Dendritic cell treated with granulocyte-macrophage colony-stimulating factor and Interleukin-4, amounts not matched to agents 40 ng/mL and 50 ng/mL, for 4 days (primary cell): ENCODE measurements around the gene NCOA7.

ENCODE experiments used
- H3K27ac Mint-ChIP-seq: one replicate; pipeline ENCODE4 v1.8.0; 2022; ENCODE audit warnings: mild to moderate bottlenecking, mixed read lengths
- H3K27me3 Mint-ChIP-seq: one replicate; pipeline ENCODE4 v1.8.0; 2022; ENCODE audit warnings: mild to moderate bottlenecking, mixed read lengths
- H3K36me3 Mint-ChIP-seq: one replicate; pipeline ENCODE4 v1.8.0; 2022; ENCODE audit warnings: low read depth, mixed read lengths
- H3K4me1 Mint-ChIP-seq: one replicate; pipeline ENCODE4 v1.8.0; 2022; ENCODE audit warnings: low read depth, mixed read lengths
- H3K4me3 Mint-ChIP-seq: one replicate; pipeline ENCODE4 v1.8.0; 2022; ENCODE audit warnings: mild to moderate bottlenecking, moderate library complexity, mixed read lengths
- H3K9me3 Mint-ChIP-seq: one replicate; pipeline ENCODE4 v1.8.0; 2022; ENCODE audit warnings: mixed read lengths
- intact Hi-C: fragments of 100-400 bp; cut with micrococcal nuclease; formaldehyde crosslinking; loops from one replicate; pipeline ENCODE4 v1.15.0; 2022

Gene NCOA7

DNA sequence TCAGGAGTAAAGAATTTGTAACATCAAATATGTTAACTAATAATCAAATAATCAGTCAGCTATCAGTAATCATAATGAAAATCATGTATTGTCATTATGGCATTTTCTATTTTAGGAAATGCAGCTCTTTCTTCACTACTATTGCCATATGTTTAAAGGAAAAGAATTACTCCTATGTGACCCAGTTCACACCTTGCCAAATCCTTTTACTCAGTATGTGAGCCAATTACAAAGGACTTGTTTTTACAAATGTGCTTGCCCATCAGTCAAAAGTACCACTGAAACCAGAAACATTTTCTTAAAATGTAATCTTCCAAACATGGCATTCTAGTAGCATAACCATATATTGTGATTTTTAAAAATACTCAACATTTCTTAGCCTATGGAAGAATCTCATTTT lies 63.6 kb downstream of the NCOA7 start:
- Mint-ChIP-seq H3K27ac (no peak overlapping the region), H3K9me3 (peaks cover 7% of the 10 kb centered on the region), H3K4me1 (peaks cover 14% of the 10 kb centered on the region), H3K4me3 (no peak overlapping the region), H3K27me3 (no peaks in the 10 kb centered on the region), H3K36me3 (peaks cover 21% of the 10 kb centered on the region)
- intact Hi-C loops = no loop called here

DNA sequence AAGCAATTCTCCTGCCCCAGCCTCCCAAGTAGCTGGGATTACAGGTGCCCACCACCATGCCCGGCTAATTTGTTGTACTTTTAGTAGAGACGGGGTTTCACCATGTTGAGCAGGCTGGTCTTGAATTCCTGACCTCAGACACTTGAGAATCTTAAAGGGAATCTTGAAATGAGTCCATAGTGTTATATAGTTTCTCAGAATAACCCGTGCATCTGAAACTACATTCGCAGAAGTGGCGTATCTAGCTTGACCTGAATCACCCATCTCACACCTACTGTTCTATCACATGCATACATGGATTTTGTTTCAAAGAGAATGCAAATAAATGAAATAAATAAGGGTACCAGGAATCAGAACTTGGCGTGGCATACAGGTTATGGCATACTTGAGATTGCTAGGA lies 65.0 kb downstream of the NCOA7 start:
- no peak overlapping the region for H3K27ac Mint-ChIP-seq
- peaks cover 7% of the 10 kb centered on the region for H3K9me3 Mint-ChIP-seq
- no peaks in the 10 kb centered on the region for H3K27me3 Mint-ChIP-seq
- peaks cover 14% of the 10 kb centered on the region for H3K4me1 Mint-ChIP-seq
- H3K4me3 Mint-ChIP-seq = no peak overlapping the region
- intact Hi-C loops = loop anchor here (5.0 kb wide), 1 partner anchor 117 kb away; no protein-coding TSS in a partner anchor
- H3K36me3 Mint-ChIP-seq = peaks cover 21% of the 10 kb centered on the region

DNA sequence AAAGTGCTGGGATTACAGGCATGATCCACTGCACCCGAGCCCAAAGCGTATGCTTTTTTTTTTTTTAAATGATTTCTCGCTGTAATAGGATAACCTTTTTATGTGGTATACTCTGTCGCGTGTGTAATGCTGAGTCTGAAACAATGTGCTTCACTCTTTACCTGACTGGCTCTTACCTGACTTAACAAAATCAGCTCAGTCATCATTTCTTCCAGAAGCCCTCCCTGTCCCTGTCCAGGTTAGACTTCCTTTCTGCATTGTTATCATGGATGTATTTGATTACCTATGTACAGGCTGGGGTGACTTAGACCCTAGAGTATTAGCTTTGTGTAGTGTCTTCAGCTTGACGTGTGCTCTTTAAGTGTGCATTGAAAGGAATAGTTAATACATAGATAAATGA lies 67.1 kb downstream of the NCOA7 start:
- H3K27ac Mint-ChIP-seq = no peak overlapping the region
- peaks cover under 1% of the 10 kb centered on the region for H3K9me3 Mint-ChIP-seq
- no peak overlapping the region for H3K4me3 Mint-ChIP-seq
- H3K36me3 Mint-ChIP-seq = peaks cover 31% of the 10 kb centered on the region
- H3K4me1 Mint-ChIP-seq = peaks cover 12% of the 10 kb centered on the region
- no peaks in the 10 kb centered on the region for H3K27me3 Mint-ChIP-seq
- intact Hi-C loops = loop anchor here (5.0 kb wide), 1 partner anchor 114 kb away; no protein-coding TSS in a partner anchor

DNA sequence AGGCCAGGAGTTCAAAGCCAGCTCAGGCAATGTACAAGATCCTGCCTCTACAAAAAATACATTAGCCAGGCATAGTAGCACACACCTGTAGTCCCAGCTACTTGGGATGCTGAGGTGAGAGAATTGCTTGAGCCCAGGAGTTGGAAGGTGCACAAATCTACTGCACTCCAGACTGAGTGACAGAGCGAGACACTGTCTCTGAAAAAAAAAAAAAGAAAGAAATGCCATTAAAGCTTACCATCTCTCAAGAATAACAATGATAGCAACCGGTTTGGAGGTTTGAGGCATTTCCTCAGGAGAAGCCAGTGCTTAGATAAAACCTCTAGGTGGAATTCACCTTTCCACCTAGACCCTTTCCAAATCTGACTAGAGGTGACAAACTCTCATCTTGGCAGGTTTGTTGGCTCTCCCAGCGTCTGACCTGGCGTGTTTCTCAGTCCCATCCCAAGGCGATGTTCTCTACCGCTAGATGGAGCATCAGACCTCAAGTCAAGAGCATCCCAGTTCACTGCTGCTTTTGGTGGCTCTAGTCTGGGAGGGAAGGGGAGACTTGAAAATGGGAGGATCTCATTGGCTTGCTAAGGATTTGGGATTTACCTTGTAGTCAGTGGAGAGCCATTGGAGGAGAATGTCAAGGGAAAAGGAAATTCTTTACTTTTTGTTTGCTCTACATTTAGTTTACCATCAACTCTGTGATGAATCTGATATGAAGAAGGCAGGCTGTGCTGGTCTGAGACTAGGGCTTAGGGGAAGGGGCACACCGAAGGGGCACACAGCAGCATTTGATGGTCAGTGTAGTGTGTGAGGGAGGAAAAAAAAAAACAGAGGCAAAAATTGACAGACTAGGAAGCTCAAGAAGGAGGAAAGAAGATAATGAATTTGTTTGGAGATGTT lies 67.9 kb downstream of the NCOA7 start:
- Mint-ChIP-seq H3K36me3 (peaks cover 30% of the 10 kb centered on the region), H3K27ac (no peak overlapping the region), H3K4me1 (peaks cover 5% of the 10 kb centered on the region), H3K27me3 (no peaks in the 10 kb centered on the region), H3K9me3 (no peaks in the 10 kb centered on the region), H3K4me3 (no peak overlapping the region)
- intact Hi-C loops = loop anchor here (5.0 kb wide), 1 partner anchor 114 kb away; no protein-coding TSS in a partner anchor

DNA sequence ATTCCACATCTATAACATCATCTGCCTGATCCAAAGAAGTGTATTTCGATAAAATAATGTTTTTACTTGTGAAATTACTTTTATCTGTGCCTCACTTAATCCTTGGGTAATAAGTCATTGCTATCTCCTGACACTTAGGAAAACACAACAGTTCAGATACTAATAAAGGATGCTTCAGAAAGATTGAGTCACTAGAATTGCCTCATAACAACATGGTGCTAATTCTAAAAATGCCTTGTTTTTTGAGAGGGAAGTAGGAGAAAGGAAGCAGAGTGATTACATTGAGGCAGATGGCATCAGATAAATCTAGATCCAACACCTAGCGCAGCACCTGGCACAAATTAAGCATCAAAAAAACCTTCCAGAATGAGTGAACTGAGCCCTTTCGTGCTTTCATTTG lies 69.0 kb downstream of the NCOA7 start:
- Mint-ChIP-seq H3K27ac (no peak overlapping the region), H3K4me1 (peaks cover 5% of the 10 kb centered on the region), H3K27me3 (no peaks in the 10 kb centered on the region), H3K4me3 (no peak overlapping the region), H3K36me3 (peaks cover 29% of the 10 kb centered on the region), H3K9me3 (no peaks in the 10 kb centered on the region)
- intact Hi-C loops = loop anchor here (5.0 kb wide), 1 partner anchor 113 kb away; no protein-coding TSS in a partner anchor

DNA sequence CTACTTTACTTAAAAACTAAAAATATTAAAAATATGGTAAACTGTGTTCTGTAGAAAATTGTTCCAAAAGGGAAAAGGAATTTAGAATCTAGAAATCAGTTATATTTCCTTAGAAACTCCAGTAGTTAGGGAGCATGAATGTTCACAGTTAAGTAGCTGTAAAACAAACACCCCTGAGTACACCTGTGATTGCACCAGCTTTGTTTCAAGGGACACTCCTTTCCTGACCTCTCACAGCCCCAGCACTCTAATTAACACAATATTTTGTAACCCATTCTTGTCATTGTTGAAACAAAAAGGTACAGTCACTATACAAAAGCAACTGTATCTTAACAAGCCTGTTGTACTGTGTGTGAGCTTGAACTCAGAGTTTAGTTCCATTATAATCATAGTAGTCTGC lies 72.3 kb downstream of the NCOA7 start:
- H3K4me1 Mint-ChIP-seq = peaks cover 5% of the 10 kb centered on the region
- no peak overlapping the region for H3K4me3 Mint-ChIP-seq

DNA sequence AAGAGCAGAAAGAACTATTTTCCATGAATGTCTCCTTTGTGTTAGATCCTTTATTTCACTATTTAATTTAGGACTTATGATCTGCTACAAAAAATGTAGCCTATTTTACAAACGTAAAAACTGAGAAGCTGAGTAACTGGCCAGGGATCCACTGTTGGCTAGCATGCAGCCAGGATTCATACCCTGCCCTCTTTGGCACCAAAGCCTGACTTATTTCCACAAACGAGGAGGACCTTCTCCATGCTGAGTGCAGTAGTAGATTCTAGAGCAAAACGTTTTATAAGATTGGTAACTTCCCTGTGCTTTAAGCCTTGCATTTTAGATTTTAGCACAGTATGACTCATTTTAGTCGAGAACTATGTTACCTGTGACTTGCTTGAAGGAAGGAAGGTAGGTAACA lies 74.3 kb downstream of the NCOA7 start:
- no peaks in the 10 kb centered on the region for H3K4me1 Mint-ChIP-seq
- H3K4me3 Mint-ChIP-seq = no peak overlapping the region
- H3K9me3 Mint-ChIP-seq = no peaks in the 10 kb centered on the region
- H3K36me3 Mint-ChIP-seq = peaks cover 15% of the 10 kb centered on the region
- intact Hi-C loops = no loop called here
- H3K27ac Mint-ChIP-seq = no peak overlapping the region
- no peaks in the 10 kb centered on the region for H3K27me3 Mint-ChIP-seq

More for the DNA sequence above, 72.3 kb downstream of the NCOA7 start:
- Mint-ChIP-seq H3K36me3 (peaks cover 14% of the 10 kb centered on the region), H3K27ac (no peak overlapping the region), H3K9me3 (no peaks in the 10 kb centered on the region), H3K27me3 (no peaks in the 10 kb centered on the region)
- intact Hi-C loops = no loop called here

DNA sequence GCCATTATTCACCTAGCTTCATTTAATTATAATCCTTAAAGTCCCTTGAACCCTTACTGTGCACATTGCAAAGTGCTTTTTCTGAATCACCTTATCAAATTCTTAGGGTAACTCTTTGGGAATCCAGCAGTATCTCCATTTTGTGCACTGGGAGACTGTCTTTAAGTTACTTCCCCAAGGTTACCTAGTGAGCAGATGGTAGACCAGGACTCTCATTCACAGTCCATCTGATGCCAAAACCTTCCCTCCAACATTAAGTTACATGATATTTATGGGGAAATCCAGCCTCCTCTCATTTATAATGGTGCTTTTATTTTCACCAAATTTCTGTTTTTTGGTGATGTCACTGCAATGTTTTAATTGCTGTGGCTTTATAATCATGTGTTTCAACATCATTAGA lies 75.7 kb downstream of the NCOA7 start:
- intact Hi-C loops = no loop called here
- Mint-ChIP-seq H3K27ac (no peak overlapping the region), H3K4me1 (no peaks in the 10 kb centered on the region), H3K27me3 (no peaks in the 10 kb centered on the region), H3K36me3 (peaks cover 24% of the 10 kb centered on the region), H3K9me3 (no peaks in the 10 kb centered on the region), H3K4me3 (no peak overlapping the region)

DNA sequence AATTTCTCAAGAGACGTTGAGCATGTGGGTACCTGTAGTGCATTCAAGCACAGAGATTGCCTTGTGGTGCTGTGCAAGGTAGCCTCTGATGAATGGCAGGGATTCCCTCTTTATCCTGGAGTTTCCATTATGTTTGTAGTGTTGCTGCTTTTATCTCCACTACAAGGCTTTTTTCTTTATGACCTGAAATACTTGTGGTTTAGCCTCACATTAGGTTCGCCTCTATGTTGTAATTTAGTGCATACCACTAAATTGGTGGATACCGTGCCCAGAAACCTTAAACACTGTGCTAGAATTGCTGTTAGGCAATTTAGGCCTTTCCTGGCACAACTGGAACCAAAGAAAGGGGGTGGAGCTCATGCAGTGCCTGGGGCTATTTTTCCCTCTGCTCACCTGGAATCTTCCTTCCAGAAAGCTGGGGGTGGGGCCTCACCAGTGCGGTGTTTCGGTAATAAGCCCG lies 76.8 kb downstream of the NCOA7 start:
- H3K36me3 Mint-ChIP-seq = peaks cover 14% of the 10 kb centered on the region
- no peak overlapping the region for H3K27ac Mint-ChIP-seq
- peaks cover 10% of the 10 kb centered on the region for H3K4me1 Mint-ChIP-seq
- no peaks in the 10 kb centered on the region for H3K9me3 Mint-ChIP-seq
- H3K4me3 Mint-ChIP-seq = no peak overlapping the region
- intact Hi-C loops = no loop called here
- H3K27me3 Mint-ChIP-seq = no peaks in the 10 kb centered on the region

DNA sequence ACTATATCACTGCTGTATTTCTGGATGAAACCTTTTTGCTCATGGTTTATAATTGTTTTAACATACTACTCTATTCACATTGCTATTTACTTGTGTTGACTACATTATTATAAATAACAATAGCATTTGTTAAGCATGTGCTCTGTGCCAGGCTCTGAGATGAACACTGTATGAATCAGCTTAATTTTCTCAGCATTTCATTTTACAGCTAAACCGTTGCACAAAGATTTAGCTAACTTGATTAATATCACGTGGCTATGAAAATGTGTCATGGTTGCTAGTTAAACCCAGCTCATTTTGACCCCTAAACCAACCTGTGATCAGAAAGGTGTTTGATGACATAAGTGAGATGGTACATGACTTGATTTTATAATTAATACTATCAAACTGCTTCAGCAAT lies 77.5 kb downstream of the NCOA7 start:
- peaks cover 11% of the 10 kb centered on the region for H3K4me1 Mint-ChIP-seq
- H3K27me3 Mint-ChIP-seq = no peaks in the 10 kb centered on the region
- no peak overlapping the region for H3K4me3 Mint-ChIP-seq
- no peak overlapping the region for H3K27ac Mint-ChIP-seq
- H3K9me3 Mint-ChIP-seq = no peaks in the 10 kb centered on the region
- peaks cover 11% of the 10 kb centered on the region for H3K36me3 Mint-ChIP-seq
- intact Hi-C loops = no loop called here

DNA sequence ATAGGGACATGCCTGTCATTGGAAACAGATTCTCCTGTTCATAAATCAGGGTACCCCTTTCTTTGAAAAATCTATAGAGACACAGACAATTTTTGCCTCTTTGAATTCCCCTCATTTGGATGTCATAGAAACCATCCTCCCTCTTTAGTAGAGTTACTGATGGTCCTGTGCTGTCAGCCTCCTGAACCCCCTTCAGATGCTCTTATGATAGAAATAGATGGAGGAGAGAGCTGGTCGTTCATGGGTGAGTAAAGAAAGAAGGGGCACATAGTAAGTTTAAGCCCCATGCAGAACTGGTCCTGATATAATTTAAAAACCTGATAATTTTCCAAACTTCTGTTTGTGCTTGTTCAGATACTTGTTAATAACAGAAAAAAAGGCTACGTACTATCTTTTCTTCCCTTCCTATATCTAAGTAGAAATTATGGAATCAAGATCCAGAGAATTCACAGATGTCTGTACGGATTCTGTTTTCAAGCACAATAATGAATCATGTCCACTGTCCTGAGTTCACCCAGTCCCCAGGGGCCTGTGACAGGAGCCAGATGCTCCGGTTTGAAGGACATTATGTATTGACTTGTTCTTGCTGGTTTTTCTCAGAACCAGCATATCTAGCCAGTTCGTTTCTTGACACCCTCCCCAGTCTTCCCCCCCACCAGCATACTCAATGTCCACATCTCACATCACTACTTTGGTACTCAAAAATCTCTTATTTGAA lies 78.1 kb downstream of the NCOA7 start:
- intact Hi-C loops = no loop called here
- Mint-ChIP-seq H3K9me3 (no peaks in the 10 kb centered on the region), H3K36me3 (peaks cover 11% of the 10 kb centered on the region), H3K27ac (no peak overlapping the region), H3K27me3 (no peaks in the 10 kb centered on the region), H3K4me3 (no peak overlapping the region), H3K4me1 (peaks cover 11% of the 10 kb centered on the region)

DNA sequence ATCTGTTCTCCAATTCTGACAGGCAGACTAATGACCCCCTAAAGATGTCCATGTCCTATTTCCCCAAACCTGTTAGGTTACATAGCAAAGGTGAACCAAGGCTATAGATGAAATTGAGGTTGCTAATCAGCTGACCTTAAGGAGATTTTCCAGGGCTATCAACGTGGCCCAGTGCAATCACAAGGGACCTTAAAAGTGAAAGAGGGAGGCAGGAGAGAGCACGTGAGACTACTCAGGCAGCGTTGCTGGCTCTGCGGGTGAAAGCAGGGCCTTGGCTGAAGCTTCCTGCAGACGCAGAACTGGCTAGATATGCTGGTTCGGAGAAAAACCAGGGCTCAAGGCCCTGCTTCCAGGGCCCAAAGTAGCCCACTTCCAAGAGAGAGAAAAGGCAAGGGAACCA lies 78.7 kb downstream of the NCOA7 start:
- Mint-ChIP-seq H3K4me3 (no peak overlapping the region), H3K27ac (no peak overlapping the region), H3K9me3 (no peaks in the 10 kb centered on the region), H3K4me1 (peaks cover 11% of the 10 kb centered on the region), H3K27me3 (no peaks in the 10 kb centered on the region), H3K36me3 (peaks cover 11% of the 10 kb centered on the region)
- intact Hi-C loops = no loop called here

DNA sequence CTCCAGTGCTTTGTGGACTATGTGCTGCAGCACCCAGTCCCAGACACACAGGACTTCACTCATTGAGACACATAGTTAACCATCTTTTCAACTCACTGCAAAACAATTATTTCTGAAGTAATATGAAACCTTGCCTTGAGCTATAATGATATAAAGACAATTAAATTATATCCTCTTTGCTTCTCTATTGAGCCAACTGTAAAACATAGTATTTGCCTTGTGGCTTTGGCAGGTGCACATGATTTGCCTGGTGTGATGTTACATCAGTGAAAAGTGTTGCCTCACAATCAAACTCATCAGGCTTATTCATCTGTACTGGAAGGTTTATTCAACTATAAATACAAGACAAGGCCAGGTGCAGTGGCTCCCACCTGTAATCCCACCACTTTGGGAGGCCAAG lies 80.6 kb downstream of the NCOA7 start:
- no peak overlapping the region for H3K27ac Mint-ChIP-seq
- intact Hi-C loops = no loop called here
- H3K36me3 Mint-ChIP-seq = peaks cover 22% of the 10 kb centered on the region
- H3K27me3 Mint-ChIP-seq = no peaks in the 10 kb centered on the region
- peaks cover 11% of the 10 kb centered on the region for H3K4me1 Mint-ChIP-seq
- no peaks in the 10 kb centered on the region for H3K9me3 Mint-ChIP-seq
- no peak overlapping the region for H3K4me3 Mint-ChIP-seq

DNA sequence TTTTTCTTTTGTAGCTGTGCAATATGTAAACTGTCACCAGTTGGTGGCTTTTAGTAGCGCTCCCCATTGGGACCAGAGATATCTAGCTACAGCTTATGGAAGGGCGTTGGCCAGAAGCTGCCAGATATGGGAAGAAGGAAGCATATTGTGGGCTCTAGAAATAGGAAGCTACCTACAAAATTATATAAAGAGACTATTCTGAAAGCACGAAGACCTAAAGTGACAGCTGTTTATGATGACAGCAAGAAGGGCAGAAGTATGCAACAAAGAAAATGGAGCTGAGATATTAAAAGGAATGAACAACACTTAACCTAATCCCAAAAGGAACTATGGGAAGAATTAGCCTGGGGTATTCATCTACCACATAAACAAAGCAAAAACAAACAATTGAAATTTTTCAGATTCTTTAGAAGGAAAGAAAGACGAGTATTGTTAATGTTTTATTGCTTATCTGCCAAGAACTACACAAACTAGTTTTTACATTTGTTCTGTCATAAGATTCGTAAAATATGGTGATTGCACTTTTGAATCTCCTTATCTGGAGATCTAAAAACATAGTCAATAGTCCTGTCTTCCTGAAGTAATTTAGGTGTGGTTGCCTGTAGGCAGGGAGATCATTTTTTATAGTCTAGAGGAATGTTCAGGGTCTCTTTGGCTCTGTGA lies 81.6 kb downstream of the NCOA7 start:
- Mint-ChIP-seq H3K36me3 (peaks cover 28% of the 10 kb centered on the region), H3K4me1 (peaks cover 11% of the 10 kb centered on the region), H3K9me3 (no peaks in the 10 kb centered on the region), H3K27ac (no peak overlapping the region), H3K27me3 (no peaks in the 10 kb centered on the region), H3K4me3 (no peak overlapping the region)
- intact Hi-C loops = no loop called here
